C4-2B (cell line): Measurements from ENCODE around the gene ATP6V0E2.

Experiments
- CTCF ChIP-seq: fragments of 450-650 bp; conservative IDR thresholded peaks from 2 replicates; pipeline ENCODE4 v1.5.1; 2017; ENCODE audit warnings: mild to moderate bottlenecking
- ZFX ChIP-seq: fragments of 450-650 bp; IDR thresholded peaks from 2 replicates; pipeline ENCODE4 v1.6.1; 2017

GRCh38 chr7:149872419-149873073, 1.2 kb upstream of the ATP6V0E2 start:
- TF ChIP-seq CTCF (no peak), ZFX (no peak)
